Eye (tissue), 1 donor: Measurements from ENCODE around the gene FANCF.
A peak's percentile ranks its signal among the peaks of the same experiment; 100 is the strongest.
"Not testable (repeated sequence)": the region's sequence is repeated elsewhere in the genome, so short reads cannot be mapped to it uniquely, and the experiment has no call there.

Experiments used
- DNase-seq: peaks from one replicate; pipeline ENCODE4 v3.0.0-alpha.2; 2015

Gene FANCF

DNA sequence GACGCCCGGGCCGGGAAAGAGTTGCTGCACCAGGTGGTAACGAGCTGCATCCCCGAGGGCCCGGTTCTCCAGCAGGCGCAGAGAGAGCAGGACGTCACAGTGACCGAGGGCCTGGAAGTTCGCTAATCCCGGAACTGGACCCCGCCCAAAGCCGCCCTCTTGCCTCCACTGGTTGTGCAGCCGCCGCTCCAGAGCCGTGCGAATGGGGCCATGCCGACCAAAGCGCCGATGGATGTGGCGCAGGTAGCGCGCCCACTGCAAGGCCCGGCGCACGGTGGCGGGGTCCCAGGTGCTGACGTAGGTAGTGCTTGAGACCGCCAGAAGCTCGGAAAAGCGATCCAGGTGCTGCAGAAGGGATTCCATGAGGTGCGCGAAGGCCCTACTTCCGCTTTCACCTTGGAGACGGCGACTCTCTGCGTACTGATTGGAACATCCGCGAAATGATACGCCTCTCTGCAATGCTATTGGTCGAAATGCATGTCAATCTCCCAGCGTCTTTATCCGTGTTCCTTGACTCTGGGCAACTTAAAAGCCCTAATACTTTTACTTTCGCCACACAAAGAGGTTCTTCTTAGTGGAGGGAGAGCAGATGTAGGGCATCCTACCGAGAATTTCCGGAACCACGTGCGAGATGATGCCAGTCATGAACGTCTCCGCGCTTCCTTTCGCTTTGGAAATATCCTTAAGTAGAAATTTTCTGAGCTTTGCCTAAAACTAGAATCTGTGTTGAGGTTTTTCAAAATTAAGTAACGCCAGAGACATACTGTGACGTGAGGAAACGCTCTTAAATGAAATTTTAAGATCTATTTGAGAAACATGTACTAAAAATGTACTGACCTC lies at the start of gene FANCF:
Gene FANCF, minus strand, starts transcription at position 376 of the 840 bp plus-strand sequence. Its CDS starts 13 bp downstream, at position 363.
- DNase-seq: peak; percentile 100

- DNase-seq: no peak
Observed at GRCh38 chr11:22674470-22675439, 49.1 kb upstream of the FANCF start.

DNA sequence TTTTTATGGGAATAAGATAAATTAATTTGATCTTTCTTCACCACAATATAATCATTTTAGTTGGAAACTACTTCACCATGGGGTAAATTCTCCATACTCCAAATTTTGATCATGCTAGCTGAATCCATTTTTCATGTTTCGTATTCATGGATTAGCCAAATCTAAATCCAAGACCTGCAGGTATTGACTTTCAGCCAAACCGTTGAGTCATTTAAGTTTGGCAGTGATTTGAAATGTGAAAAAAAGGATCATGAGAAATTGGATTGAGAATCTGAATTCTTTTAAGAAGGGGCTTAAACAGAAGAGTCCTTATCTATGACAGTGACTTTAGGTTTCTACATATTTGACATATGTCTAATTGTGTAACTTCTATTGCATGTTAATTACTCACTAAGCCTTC lies 46.1 kb upstream of the FANCF start:
- no peak for DNase-seq

- DNase-seq: peak; percentile 24
Observed at GRCh38 chr11:22670830-22671229, 45.2 kb upstream of the FANCF start.

GRCh38 chr11:22669368-22669767 lies 43.7 kb upstream of the FANCF start:
- DNase-seq: no peak

DNA sequence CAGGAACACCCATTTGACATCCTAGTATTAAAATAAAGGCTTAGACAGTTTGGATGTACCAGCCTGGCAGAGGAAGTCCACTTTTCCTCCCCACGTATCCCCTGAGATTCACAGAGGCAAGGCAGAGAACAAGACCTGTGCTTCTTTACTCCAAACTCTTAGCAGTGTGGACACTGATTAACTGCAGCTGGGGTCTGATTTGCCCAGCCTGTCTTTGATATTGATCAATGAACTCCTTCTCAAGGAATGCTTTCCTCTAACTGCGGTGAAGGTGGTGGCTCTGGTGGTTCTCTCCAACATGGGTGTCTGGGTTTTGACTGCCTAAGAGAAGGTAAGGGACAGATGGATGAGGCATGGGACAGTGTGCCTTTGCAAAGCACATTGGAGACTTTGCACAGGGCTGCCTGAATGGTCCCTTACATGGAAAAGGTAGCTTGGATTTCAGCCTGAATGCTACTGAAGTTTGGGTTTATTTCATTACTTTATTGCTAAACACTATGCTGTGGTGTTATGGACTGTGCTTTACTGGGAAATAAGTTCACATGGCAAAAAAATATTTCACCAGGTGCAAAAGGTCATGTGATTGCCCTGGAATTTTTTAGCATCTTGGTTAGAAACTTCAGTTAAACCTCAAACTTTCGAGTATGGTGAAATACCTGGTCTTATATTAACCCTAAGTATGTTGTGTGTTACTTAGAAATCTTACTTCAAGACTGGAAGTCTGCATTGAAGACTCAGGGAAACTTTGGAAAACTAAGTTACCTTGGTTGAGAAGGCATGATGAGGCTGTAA lies 42.6 kb upstream of the FANCF start:
- peak; percentile 17 for DNase-seq

DNA sequence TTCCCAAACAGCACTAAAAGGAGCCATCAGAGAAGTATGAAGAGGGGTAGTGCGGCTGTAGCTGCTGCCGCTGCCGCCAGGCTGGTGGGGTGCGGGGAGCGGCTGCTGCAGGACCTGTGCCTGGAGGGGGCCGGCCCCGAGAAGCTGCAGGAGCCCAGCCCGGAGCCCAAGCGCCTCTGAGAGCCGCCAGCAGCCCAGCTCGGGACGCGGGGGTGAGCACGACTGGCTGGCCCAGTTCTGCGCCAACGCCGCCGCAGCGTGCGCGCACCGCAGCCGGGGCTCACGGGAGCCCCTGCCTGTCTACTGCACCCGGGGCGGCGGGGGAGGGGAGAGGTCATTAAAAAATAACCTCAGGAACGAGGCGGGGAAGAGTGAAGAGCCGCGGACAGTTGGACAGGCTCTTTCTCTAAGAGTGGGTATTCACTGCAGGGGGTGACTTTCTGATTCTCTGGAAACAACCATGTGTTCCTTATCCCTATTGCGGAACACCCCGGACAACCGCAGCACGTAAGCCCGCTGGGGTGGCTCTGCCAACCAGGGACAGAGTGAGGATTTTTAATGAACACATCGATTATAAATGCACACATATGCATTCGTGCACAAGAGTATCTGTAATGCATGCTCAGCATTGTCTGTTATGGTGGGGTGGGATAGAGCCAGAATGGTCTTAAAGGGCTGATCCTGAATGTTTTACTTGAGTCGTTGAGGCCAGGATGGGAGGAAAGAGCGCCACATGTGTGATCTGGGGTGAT lies 41.2 kb upstream of the FANCF start:
- DNase-seq: peak; percentile 76

DNA sequence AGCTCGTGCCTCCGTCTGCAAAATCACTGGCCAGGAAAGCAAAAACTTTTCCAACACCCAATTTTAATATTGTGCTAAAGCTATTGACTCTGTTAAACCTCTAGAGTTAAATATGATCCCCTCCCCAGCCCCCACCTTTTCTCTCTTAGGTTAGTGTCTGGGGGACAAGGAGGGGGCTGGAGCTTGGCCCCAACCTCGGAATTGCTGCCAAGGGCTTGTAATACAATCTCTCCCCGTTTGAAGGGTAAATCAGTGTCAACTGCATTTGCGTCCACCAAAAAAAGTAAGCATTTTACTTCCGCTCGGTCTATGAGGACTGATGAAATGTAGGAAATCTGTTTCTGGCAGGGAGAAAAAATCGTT lies 40.7 kb upstream of the FANCF start, which contains the start of gene GAS2:
Gene GAS2, plus strand, starts transcription at position 287 of the 363 bp plus-strand sequence. CDS start 8,259 bp downstream, outside the sequence.
- DNase-seq: no peak

GRCh38 chr11:22659783-22660182 lies 34.2 kb upstream of the FANCF start:
- DNase-seq: no peak

- no peak for DNase-seq
Observed at GRCh38 chr11:22657101-22657694, 31.6 kb upstream of the FANCF start.

DNA sequence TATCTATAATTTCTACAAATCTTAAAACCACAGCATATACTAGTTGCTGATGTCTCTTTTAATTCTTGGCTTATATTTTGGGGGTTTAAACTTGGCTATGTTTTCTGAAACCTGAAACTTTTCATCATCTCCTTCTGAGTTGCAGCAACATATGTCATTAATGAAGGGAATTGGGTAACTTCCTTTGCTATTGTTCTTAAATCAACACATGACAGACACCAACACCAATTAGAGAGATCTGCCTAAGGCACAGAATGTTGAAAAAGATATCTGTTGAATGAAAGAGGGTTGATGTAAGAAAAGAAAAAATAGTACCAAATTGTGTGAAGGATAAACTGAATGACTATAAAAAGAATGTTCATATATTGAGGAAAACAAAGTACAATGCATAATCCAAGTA lies 30.5 kb upstream of the FANCF start:
- peak; percentile 20 for DNase-seq

DNA sequence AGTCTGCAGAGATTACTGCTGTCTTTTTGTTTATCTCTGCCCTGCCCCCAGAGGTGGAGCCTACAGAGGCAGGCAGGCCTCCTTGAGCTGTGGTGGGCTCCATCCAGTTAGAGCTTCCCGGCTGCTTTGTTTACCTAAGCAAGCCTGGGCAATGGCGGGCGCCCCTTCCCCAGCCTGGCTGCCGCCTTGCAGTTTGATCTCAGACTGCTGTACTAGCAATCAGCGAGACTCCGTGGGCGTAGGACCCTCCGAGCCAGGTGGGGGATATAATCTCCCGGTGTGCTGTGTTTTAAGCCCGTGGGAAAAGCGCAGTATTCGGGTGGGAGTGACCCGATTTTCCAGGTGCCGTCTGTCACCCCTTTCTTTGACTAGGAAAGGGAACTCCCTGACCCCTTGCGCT lies 26.7 kb upstream of the FANCF start:
- not testable (repeated sequence) for DNase-seq

GRCh38 chr11:22641559-22641958 lies 15.9 kb upstream of the FANCF start:
- no peak for DNase-seq

- DNase-seq: no peak
Observed at GRCh38 chr11:22640862-22641261, 15.2 kb upstream of the FANCF start.

GRCh38 chr11:22635689-22636088 lies 10.1 kb upstream of the FANCF start:
- no peak for DNase-seq

DNA sequence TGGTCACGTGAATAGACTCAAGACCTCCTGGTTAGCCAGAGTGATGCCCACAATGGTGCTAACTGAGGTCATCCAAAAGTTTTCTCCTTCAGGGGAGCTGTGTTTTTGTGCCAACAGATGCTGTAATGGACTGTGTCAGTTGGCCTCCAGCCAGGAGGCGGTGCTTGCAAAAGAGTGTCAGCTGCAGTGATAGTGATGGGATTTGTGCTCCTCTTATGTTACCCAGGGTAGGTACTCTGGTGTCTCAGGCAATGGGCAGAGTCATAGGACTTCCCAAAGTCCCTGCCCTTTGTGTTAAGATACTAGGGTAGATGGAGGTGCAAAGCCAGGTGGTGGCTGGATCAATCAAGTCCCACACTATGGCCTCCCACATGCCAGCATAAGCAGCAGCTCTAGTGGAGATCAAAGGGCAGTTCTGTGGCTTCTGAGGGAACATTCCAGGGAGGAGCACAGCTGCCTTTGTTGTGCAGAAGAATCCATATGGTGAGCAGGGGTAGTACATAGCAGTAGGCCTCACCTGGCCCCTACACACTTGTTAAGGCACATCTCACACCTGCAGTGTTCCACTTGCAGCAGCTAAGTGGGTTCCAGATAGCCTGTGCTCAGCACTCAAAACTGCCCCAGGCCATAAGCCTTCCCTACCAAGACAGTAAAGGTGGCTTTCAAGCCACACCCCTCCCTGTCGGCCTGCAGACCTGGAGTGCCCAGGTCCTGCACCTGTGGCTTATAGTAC lies 9.4 kb upstream of the FANCF start:
- DNase-seq: peak; percentile 46

DNA sequence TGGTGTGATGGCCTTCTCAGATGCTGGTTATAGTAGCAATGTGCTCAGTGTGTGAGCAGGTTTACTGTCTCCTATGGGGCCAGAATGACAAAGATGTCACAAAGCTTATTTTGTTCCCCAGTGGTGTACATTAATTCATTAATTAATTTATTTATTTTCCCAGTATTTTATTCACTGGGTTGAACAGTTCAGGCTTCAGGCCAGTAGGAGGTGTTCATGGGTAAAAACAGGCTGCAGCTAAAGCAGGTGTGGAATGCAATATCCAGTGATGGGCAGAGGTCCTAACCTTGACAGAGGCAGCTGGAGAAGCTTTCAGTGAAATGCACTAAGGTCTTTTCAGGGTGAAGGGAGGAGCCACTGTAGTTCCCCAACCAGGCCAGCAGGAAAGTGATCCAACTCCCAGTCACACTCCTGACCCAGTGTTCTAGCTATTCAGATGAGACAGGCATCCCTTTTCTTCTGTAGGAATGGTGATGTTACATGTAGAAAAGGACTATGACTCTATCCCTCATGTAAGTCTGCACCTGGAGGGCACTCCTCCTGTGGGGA lies 7.8 kb upstream of the FANCF start:
- no peak for DNase-seq

GRCh38 chr11:22627421-22627820 lies 1.8 kb upstream of the FANCF start:
- DNase-seq: no peak

DNA sequence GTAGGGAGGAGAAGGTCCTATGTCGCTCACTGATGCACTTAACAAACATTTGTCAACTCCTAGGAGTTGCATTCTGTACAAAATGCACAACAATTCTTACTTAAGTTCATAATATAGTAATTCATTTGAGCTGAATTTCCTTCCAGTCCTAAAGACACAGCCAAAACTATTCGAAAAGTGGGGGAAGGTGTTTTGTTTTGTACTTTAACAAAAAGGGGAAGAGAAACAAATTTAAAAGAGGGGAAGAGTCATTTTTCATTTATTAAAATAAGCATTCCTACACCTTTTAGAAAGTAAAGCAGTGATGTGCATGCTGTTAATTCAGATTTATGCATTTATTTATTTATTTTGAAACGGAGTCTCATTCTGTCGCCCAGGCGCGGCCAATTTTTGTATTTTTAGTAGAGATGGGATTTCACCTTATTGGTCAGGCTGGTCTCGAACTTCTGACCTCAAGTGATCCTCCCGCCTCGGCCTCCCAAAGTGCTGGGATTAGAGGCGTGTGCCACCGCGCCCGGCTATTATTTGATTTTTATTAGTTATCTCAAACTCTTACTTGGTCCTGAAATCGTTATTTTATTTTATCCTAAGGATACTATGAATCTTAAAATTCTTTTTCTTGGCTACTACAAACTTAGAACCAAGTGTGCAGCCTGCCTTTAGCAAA lies 1.1 kb upstream of the FANCF start:
- DNase-seq: no peak
